Sigmoid colon (tissue), 7 donors: Measurements from ENCODE around the gene PEX14. TPM values are rescaled to one million over a fixed set of nuclear protein-coding genes. Genes with fewer than 3 reads are reported as not detected.
A peak's percentile ranks its signal among the peaks of the same experiment; 100 is the strongest.

ENCODE experiments used
- DNase-seq: peaks from one replicate; pipeline ENCODE4 v3.0.0-alpha.2; 2019
- H3K27ac ChIP-seq, 4 donors: fragments of 200-600 bp; sonication (generic); one replicate each; pipeline ENCODE4 v1.5.1; 2016 to 2019; ENCODE audit warnings: mild to moderate bottlenecking in 1 of 4
- H3K27me3 ChIP-seq, 3 donors: fragments of 200-600 bp; sonication (generic); one replicate each; pipeline ENCODE4 v1.5.1; 2019; ENCODE audit warnings: mild to moderate bottlenecking in 1 of 3
- H3K36me3 ChIP-seq, 4 donors: fragments of 200-600 bp; sonication (generic); one replicate each; pipeline ENCODE4 v1.5.1; 2016 to 2019
- H3K4me1 ChIP-seq, 4 donors: fragments of 200-600 bp; sonication (generic); one replicate each; pipeline ENCODE4 v1.5.1; 2017 to 2019
- H3K4me3 ChIP-seq, 4 donors: fragments of 200-600 bp; sonication (generic); one replicate each; pipeline ENCODE4 v1.5.1; 2017 to 2019; ENCODE audit warnings: mild to moderate bottlenecking in 2 of 4, moderate library complexity in 1 of 4
- H3K9me3 ChIP-seq, 4 donors: fragments of 200-600 bp in 3 of 4; sonication (generic) in 3 of 4; one replicate each; pipeline versions ENCODE4 v1.5.1 to v1.6.1; 2013 to 2019
- CTCF ChIP-seq, 4 experiments: fragments of 450-650 bp in 3 of 4; fragments of 200-600 bp in 1 of 4; IDR thresholded peaks; one replicate each; pipeline ENCODE4 v1.5.1; 2016 to 2019; ENCODE audit warnings: antibody characterized with exemption in 4 of 4, mild to moderate bottlenecking in 3 of 4, moderate library complexity in 2 of 4
- EP300 ChIP-seq, 4 donors: sonication (generic); formaldehyde crosslinking; IDR thresholded peaks; one replicate each; pipeline ENCODE4 v1.6.1; 2017; ENCODE audit warnings: antibody characterized with exemption in 4 of 4
- POLR2A ChIP-seq, 2 donors: fragments of 450-650 bp; IDR thresholded peaks; one replicate each; pipeline ENCODE4 v1.6.1; 2016; ENCODE audit warnings: antibody characterized with exemption in 2 of 2, mild to moderate bottlenecking in 2 of 2, moderate library complexity in 2 of 2
- POLR2AphosphoS5 ChIP-seq, 4 donors: sonication (generic); formaldehyde crosslinking; IDR thresholded peaks; one replicate each; pipeline ENCODE4 v1.6.1; 2017; ENCODE audit warnings: antibody characterized with exemption in 4 of 4
- WGBS, 2 donors: extraction: QIAGEN DNeasy Blood & Tissue Kit; methylation state at CpG; one replicate each; pipeline ENCODE4 v1.1.7; 2013; 5-methylcytosine and 5-hydroxymethylcytosine counted together
- intact Hi-C: fragments of 100-400 bp; cut with DNase I; formaldehyde crosslinking; loops from one replicate; pipeline ENCODE4 v1.15.1; 2023
- polyA plus RNA-seq, 3 donors: library from polyadenylated mRNA; stranded (reverse); fragments of 200-250 nt; gene quantifications; one replicate each; pipeline ENCODE4 v1.2.3, GENCODE V29; 2013
- total RNA-seq, 4 donors: library from RNA; depleted of rRNA; stranded (reverse); fragments of >200 nt; gene quantifications; one replicate each; pipeline ENCODE4 v1.1.0, GENCODE V29; 2016
- donor health status: healthy with polysubstance abuse.
- donor health status: Bipolar disorder and iron deficiency.
- donor health status: healthy.

PEX14 gene
- total and polyA plus RNA-seq, 7 donors: 8.3 to 23.3 (median 14.4) TPM

GRCh38 chr1:10601342-10602070 lies 126.8 kb downstream of the PEX14 start:
- H3K27ac ChIP-seq: no peak overlapping the region
- DNase-seq: peak; percentile 30
- 95 to 96% methylated on average over 6 of the region's 6 CpGs for WGBS, 2 donors
- intact Hi-C loops: no loop called here
- no peak overlapping the region for H3K4me3 ChIP-seq
- TF ChIP-seq POLR2AphosphoS5 (IDR thresholded peaks at IDR 0.05) (no peak), POLR2A (IDR thresholded peaks at IDR 0.05) (no peak), EP300 (IDR thresholded peaks at IDR 0.05) (no peak), CTCF (IDR thresholded peaks at IDR 0.05) (no peak)
- H3K36me3 ChIP-seq: no peaks in the 10 kb centered on the region
- no peaks in the 10 kb centered on the region for H3K9me3 ChIP-seq
- H3K4me1 ChIP-seq: peaks cover 0 to 10% (median 4%) of the 10 kb centered on the region in 4 donors
- H3K27me3 ChIP-seq: no peaks in the 10 kb centered on the region

DNA sequence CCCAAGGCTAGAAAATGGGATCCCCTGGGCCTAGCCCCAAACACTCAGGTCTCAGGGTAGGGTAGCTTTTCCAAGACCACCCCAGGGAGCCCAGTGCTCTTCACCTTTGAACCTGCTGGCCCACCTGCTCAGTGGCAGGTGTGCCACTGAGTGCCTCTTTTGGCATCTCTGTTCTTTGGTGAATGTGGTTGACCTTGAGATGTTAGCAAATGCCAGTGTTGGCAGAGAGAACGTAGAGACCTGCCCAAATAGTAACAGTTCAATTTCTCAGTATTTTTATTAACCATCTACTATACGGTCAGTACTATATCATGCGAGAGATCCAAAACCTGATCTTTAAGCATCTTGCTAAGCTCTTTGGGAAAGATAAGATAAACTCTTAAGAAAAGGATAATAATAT lies 128.2 kb downstream of the PEX14 start:
- Histone ChIP-seq H3K27me3 (no peaks in the 10 kb centered on the region), H3K36me3 (no peaks in the 10 kb centered on the region), H3K9me3 (no peaks in the 10 kb centered on the region), H3K4me3 (no peak overlapping the region), H3K27ac (no peak overlapping the region), H3K4me1 (peaks cover 0 to 9% (median 4%) of the 10 kb centered on the region in 4 donors)
- TF ChIP-seq POLR2A (IDR thresholded peaks at IDR 0.05) (no peak), EP300 (IDR thresholded peaks at IDR 0.05) (no peak), POLR2AphosphoS5 (IDR thresholded peaks at IDR 0.05) (no peak), CTCF (IDR thresholded peaks at IDR 0.05) (no peak)
- intact Hi-C loops: no loop called here
- no peak for DNase-seq
- WGBS, 2 donors: 79 to 92% methylated on average over 3 of the region's 3 CpGs

- H3K4me1 ChIP-seq: no peaks in the 10 kb centered on the region
- intact Hi-C loops: no loop called here
- TF ChIP-seq POLR2A (IDR thresholded peaks at IDR 0.05): no peak
- TF ChIP-seq POLR2AphosphoS5 (IDR thresholded peaks at IDR 0.05): no peak
Measured at GRCh38 chr1:10604966-10605365, 130.2 kb downstream of the PEX14 start.

GRCh38 chr1:10606064-10606463 lies 131.3 kb downstream of the PEX14 start:
- no peak overlapping the region for H3K27ac ChIP-seq
- H3K27me3 ChIP-seq: no peaks in the 10 kb centered on the region
- H3K4me1 ChIP-seq: no peaks in the 10 kb centered on the region
- no peak for DNase-seq
- intact Hi-C loops: no loop called here
- no peak overlapping the region for H3K4me3 ChIP-seq
- H3K9me3 ChIP-seq: no peaks in the 10 kb centered on the region
- no peaks in the 10 kb centered on the region for H3K36me3 ChIP-seq
- WGBS, 2 donors: 96 to 99% methylated on average over 7 of the region's 7 CpGs
- TF ChIP-seq CTCF (IDR thresholded peaks at IDR 0.05) (no peak), POLR2A (IDR thresholded peaks at IDR 0.05) (no peak), POLR2AphosphoS5 (IDR thresholded peaks at IDR 0.05) (no peak), EP300 (IDR thresholded peaks at IDR 0.05) (no peak)

More at GRCh38 chr1:10604966-10605365, 130.2 kb downstream of the PEX14 start:
- no peaks in the 10 kb centered on the region for H3K36me3 ChIP-seq
- H3K9me3 ChIP-seq: no peaks in the 10 kb centered on the region
- DNase-seq: peak; percentile 35
- H3K27ac ChIP-seq: no peak overlapping the region
- no peaks in the 10 kb centered on the region for H3K27me3 ChIP-seq
- H3K4me3 ChIP-seq: no peak overlapping the region
- WGBS, 2 donors: 96 to 97% methylated on average over 7 of the region's 7 CpGs

- Histone ChIP-seq H3K27ac (no peak overlapping the region), H3K4me3 (no peak overlapping the region), H3K9me3 (no peaks in the 10 kb centered on the region), H3K27me3 (no peaks in the 10 kb centered on the region), H3K4me1 (no peaks in the 10 kb centered on the region), H3K36me3 (no peaks in the 10 kb centered on the region)
- intact Hi-C loops: no loop called here
- DNase-seq: no peak
- TF ChIP-seq POLR2A (IDR thresholded peaks at IDR 0.05): no peak
- TF ChIP-seq EP300 (IDR thresholded peaks at IDR 0.05): no peak
- no peak for TF ChIP-seq CTCF (IDR thresholded peaks at IDR 0.05)
- no peak for TF ChIP-seq POLR2AphosphoS5 (IDR thresholded peaks at IDR 0.05)
- 39 to 66% methylated on average over 3 of the region's 3 CpGs for WGBS, 2 donors
Measured at GRCh38 chr1:10607228-10607627, 132.5 kb downstream of the PEX14 start.
